ENCODE measurements around the gene PDZRN4.

Gene PDZRN4

DNA sequence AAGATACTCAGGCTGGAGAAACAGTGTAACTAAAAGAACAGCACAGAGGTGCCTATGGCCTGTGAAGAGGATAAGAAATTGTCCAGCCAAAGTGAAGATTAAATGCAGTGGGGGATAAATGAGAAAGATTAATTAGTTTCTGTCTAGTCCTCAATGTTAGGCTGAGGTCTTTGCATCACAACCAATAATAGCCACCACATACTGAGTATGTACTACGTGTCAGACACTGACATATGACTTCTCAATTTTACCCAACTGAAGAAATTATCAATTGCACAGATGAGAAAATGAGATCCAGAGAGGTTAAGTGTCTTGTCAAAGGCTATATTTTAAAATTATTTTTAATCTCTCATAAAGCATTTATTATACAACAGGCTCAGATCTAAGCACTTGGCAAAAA lies 285.9 kb downstream of the PDZRN4 start:
- Mint-ChIP-seq H3K9me3 (no peaks in the 10 kb centered on the region), H3K4me1 (ENCODE audit: low read depth) (no peaks in the 10 kb centered on the region), H3K27ac (no peak overlapping the region), H3K4me3 (no peak overlapping the region), H3K36me3 (ENCODE audit: low read depth) (no peaks in the 10 kb centered on the region), H3K27me3 (no peaks in the 10 kb centered on the region)
- intact Hi-C loops (cut with micrococcal nuclease), result no loop called here

DNA sequence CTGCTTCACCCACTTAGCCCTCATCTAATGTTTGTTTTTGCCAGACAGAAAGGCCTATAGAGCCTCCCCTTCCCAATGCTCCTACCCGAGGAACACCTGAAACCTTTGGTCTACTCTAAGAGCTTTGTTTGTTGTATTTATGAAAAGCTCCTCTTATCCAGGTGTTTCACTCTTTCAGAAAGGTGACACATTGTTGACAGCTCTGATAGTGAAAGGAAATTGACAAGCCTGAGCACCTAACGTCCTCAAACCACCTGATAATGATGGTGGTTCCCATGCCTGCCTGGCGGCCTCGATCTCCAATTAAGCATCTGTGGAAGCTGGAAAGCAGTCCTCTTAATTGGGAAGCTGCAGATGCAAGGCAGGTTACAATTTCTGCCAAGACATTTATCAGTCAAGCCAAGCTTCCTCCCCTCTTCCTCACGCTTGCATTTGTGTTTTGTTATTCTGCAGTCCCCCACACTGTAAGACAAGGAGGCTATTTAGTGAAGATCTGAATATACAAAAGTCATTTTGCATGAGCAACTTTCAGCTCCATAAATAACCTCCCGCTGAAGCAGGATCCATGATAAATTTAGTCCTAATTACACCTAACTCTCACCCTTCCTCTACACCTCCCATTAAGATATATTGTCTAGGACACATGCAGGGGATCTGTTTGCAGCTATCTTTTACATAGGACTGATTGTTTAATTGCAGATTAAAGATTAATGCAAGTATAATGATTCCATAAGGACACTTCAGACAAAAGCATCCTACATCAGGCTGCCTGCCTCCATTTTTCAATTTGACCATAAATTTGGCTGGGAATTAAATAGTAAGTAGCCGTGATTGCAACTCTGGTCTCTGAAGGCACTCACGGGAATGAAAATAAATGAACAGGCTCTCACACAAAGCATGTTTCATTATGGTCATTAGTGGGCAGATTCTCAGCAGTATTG lies 288.6 kb downstream of the PDZRN4 start:
- Mint-ChIP-seq H3K27me3 (no peaks in the 10 kb centered on the region), H3K4me1 (ENCODE audit: low read depth) (no peaks in the 10 kb centered on the region), H3K9me3 (no peaks in the 10 kb centered on the region), H3K36me3 (ENCODE audit: low read depth) (no peaks in the 10 kb centered on the region), H3K27ac (no peak overlapping the region), H3K4me3 (no peak overlapping the region)
- intact Hi-C loops (cut with micrococcal nuclease), result no loop called here

DNA sequence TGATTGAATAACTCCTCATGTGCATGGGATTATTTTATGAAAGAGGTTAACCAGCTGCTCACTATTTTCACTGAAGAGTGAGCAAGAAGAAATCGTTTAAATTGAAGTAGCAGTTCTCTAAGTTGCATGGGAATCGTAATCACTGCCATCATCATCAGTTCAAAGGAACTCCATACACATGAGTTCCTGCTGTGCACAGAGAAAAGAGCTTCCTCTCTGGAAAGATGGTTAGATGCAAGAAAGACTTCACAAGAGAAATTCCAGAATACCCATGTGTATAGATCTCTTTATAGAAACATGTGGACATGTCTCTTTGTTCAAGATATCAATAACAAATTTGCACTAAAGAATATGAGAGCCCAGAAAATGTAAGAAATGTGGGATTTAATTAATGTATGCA lies 291.3 kb downstream of the PDZRN4 start:
- Mint-ChIP-seq H3K4me1 (ENCODE audit: low read depth) (no peaks in the 10 kb centered on the region), H3K36me3 (ENCODE audit: low read depth) (no peaks in the 10 kb centered on the region), H3K9me3 (no peaks in the 10 kb centered on the region), H3K27me3 (no peaks in the 10 kb centered on the region), H3K4me3 (no peak overlapping the region), H3K27ac (no peak overlapping the region)
- intact Hi-C loops (cut with micrococcal nuclease), result no loop called here

- intact Hi-C loops (cut with micrococcal nuclease), result no loop called here
- Mint-ChIP-seq H3K27ac (no peak overlapping the region), H3K9me3 (no peaks in the 10 kb centered on the region), H3K4me3 (no peak overlapping the region), H3K4me1 (ENCODE audit: low read depth) (no peaks in the 10 kb centered on the region), H3K27me3 (no peaks in the 10 kb centered on the region), H3K36me3 (ENCODE audit: low read depth) (no peaks in the 10 kb centered on the region)
These were observed 297.1 kb downstream of the PDZRN4 start for GRCh38 chr12:41485203-41485602.

DNA sequence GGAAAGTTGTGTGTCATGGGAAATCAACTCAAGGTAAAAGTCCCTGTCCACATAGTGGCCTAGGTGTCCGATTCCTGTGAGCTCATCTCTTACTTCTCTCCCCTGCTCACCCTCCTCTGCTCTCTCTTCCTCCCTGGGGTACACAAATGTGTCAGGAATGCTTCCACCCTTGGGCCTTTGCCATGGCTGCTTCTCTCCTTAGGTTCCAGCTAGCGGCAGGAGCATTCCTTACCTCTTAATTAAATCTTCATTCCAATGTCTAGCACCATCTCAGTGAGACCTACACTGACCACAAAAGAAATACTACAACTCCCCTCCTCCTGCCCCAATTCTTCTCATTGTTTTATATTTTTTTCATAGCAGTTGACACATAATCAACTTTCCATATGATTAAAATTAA lies 298.6 kb downstream of the PDZRN4 start:
- no peaks in the 10 kb centered on the region for H3K9me3 Mint-ChIP-seq
- no peaks in the 10 kb centered on the region for H3K36me3 Mint-ChIP-seq (ENCODE audit: low read depth)
- H3K27me3 Mint-ChIP-seq, result no peaks in the 10 kb centered on the region
- no peaks in the 10 kb centered on the region for H3K4me1 Mint-ChIP-seq (ENCODE audit: low read depth)
- intact Hi-C loops (cut with micrococcal nuclease), result no loop called here
- no peak overlapping the region for H3K4me3 Mint-ChIP-seq
- H3K27ac Mint-ChIP-seq, result no peak overlapping the region

GRCh38 chr12:41496009-41496408 lies 307.9 kb downstream of the PDZRN4 start:
- no peak overlapping the region for H3K27ac Mint-ChIP-seq
- H3K4me1 Mint-ChIP-seq (ENCODE audit: low read depth), result no peaks in the 10 kb centered on the region
- H3K9me3 Mint-ChIP-seq, result no peaks in the 10 kb centered on the region
- intact Hi-C loops (cut with micrococcal nuclease), result no loop called here
- H3K27me3 Mint-ChIP-seq, result no peaks in the 10 kb centered on the region
- no peak overlapping the region for H3K4me3 Mint-ChIP-seq
- no peaks in the 10 kb centered on the region for H3K36me3 Mint-ChIP-seq (ENCODE audit: low read depth)

DNA sequence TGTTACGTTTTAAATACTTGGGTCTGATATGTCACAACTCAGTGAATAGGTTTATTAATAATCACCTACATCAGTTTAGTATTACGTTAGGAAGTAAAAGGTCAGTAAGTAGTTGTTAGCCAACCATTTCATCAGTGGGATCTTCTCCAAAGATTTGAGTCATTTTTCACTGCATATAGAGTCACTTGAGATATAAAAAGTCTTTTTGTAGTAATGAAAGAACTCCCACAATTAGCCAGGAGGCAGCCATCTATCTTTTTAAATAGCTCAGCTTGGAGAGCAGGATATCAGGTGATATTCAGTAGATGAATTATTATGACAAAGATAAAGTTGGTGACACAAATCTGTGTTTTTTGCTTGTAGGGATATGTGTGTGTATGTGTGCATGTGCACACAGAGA lies 309.3 kb downstream of the PDZRN4 start:
- Mint-ChIP-seq H3K36me3 (ENCODE audit: low read depth) (no peaks in the 10 kb centered on the region), H3K27me3 (no peaks in the 10 kb centered on the region), H3K27ac (no peak overlapping the region), H3K4me3 (no peak overlapping the region), H3K9me3 (no peaks in the 10 kb centered on the region), H3K4me1 (ENCODE audit: low read depth) (no peaks in the 10 kb centered on the region)
- intact Hi-C loops (cut with micrococcal nuclease), result no loop called here

DNA sequence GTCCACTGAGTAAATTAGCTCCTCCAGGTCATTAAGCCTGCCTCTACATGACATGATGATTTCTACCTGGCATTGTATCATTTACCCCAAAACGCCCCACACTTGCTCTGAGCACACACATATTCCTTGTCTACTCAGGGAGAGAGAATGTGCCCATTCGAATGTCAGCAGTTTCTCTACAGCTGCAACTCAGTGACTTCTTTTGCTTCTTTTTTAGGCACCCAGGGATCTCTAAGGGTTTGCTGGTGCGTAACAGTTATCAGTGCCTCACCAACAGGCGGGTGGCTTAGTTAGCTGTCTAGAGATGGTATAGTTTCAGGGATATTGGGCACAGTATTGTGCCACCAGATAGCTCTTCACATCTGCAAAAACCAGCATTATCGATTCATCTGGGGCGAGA lies 316.9 kb downstream of the PDZRN4 start:
- Mint-ChIP-seq H3K36me3 (ENCODE audit: low read depth) (no peaks in the 10 kb centered on the region), H3K4me3 (no peak overlapping the region), H3K4me1 (ENCODE audit: low read depth) (no peaks in the 10 kb centered on the region), H3K27ac (no peak overlapping the region), H3K27me3 (no peaks in the 10 kb centered on the region), H3K9me3 (no peaks in the 10 kb centered on the region)
- intact Hi-C loops (cut with micrococcal nuclease), result no loop called here

GRCh38 chr12:41507286-41507685 lies 319.2 kb downstream of the PDZRN4 start:
- Mint-ChIP-seq H3K27ac (no peak overlapping the region), H3K36me3 (ENCODE audit: low read depth) (no peaks in the 10 kb centered on the region), H3K4me1 (ENCODE audit: low read depth) (peaks cover 2% of the 10 kb centered on the region), H3K4me3 (no peak overlapping the region), H3K27me3 (no peaks in the 10 kb centered on the region), H3K9me3 (no peaks in the 10 kb centered on the region)
- intact Hi-C loops (cut with micrococcal nuclease), result no loop called here

DNA sequence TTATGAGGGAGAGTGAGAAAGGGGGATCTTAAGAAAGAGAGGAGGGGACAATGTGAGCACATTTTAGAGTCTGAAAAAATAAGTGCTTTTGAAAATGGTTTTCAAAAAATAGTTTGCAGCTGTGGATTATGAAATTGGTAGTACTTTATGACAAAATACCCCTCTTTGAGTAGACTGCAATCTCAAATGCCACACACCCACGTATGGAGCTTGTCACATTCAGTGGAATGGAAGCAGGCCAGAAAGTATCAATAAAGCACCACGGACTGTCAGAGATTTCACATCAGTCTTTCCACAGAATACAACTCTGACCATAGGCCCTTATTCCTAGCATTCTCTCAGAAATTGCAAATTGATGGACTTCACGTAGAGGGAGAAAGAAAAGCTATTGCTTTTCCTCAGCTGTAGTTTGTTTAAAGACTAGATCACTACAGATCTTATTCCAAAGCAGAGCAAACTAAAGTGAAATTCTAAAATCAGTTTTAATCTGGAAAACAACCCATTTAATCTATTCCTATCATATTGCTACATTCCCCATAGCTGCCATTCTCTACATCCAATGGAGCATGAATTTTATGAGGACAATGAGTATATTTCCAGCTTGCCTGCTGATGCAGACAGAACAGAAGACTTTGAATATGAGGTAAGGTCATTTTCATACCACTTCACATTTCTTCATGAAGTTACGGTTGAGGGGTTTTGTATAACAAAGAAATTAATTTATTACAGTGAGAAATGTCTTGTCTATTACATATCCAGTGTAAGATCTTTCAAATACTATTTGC lies 321.3 kb downstream of the PDZRN4 start:
- Mint-ChIP-seq H3K36me3 (ENCODE audit: low read depth) (no peaks in the 10 kb centered on the region), H3K27ac (no peak overlapping the region), H3K27me3 (no peaks in the 10 kb centered on the region), H3K4me3 (no peak overlapping the region), H3K9me3 (no peaks in the 10 kb centered on the region), H3K4me1 (ENCODE audit: low read depth) (peaks cover 6% of the 10 kb centered on the region)
- intact Hi-C loops (cut with micrococcal nuclease), result no loop called here

DNA sequence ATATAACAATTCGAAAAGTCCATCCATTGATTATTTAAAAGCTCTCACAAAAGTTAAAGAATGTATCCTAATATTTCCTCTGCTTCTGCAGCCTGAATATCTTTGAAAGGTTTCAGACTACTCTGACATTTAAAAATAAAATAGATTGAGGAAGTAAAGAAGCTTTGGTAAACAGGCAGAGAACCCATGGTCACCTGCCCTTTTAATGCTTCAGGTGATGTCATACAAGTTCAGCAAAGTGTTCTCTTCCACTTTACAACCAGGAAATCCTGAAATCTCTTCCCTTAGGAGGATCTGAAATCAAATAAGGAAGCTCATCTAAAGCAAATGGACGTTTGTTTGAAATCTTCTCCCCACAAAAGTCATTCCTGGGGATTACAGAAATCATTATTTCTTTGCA lies 322.4 kb downstream of the PDZRN4 start:
- intact Hi-C loops (cut with micrococcal nuclease), result no loop called here
- H3K36me3 Mint-ChIP-seq (ENCODE audit: low read depth), result no peaks in the 10 kb centered on the region
- no peaks in the 10 kb centered on the region for H3K9me3 Mint-ChIP-seq
- no peak overlapping the region for H3K27ac Mint-ChIP-seq
- H3K27me3 Mint-ChIP-seq, result no peaks in the 10 kb centered on the region
- peaks cover 6% of the 10 kb centered on the region for H3K4me1 Mint-ChIP-seq (ENCODE audit: low read depth)
- H3K4me3 Mint-ChIP-seq, result no peak overlapping the region

DNA sequence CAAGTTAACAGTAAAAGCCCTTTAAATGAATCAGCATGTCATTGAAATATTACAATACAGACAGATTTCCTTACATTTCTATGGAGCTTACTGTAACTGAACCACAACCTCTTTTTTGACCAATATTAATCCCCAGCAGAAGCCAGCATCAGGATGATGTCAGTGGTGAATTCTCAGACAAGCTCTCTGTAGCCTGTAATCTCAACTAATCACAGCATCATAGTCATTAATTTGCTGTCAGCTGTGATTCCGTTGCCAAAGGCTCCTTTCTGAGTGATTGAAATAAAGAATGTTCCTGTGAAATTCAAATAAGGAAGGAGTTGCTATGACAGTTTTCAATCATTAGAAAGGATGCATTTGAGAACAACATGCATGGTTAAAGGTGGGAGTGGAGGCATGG lies 323.1 kb downstream of the PDZRN4 start:
- intact Hi-C loops (cut with micrococcal nuclease), result no loop called here

DNA sequence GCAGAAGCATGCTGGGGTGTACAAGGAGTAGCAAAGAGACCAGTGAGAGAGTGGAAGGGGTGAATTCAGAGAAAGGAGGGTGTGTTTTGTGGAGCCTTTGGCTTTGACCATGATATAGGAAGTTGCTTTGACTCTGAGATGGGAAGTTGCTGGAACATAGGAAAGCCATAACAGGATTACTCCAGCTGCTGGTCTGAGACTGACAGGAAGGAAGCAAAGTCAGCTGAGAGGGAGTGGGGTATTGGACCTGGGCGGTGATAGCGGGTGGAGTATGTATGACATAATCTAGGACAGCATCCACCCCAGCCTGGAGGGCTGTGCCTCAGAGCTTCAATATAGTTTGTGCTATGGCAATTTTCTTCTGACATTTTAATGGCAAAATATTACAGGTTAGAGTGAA lies 324.4 kb downstream of the PDZRN4 start:
- H3K4me1 Mint-ChIP-seq (ENCODE audit: low read depth), result peaks cover 6% of the 10 kb centered on the region
- H3K36me3 Mint-ChIP-seq (ENCODE audit: low read depth), result no peaks in the 10 kb centered on the region
- intact Hi-C loops (cut with micrococcal nuclease), result no loop called here
- no peak overlapping the region for H3K27ac Mint-ChIP-seq
- H3K9me3 Mint-ChIP-seq, result no peaks in the 10 kb centered on the region
- H3K27me3 Mint-ChIP-seq, result no peaks in the 10 kb centered on the region
- no peak overlapping the region for H3K4me3 Mint-ChIP-seq

More for the DNA sequence above, 323.1 kb downstream of the PDZRN4 start:
- H3K27me3 Mint-ChIP-seq, result no peaks in the 10 kb centered on the region
- H3K36me3 Mint-ChIP-seq (ENCODE audit: low read depth), result no peaks in the 10 kb centered on the region
- H3K9me3 Mint-ChIP-seq, result no peaks in the 10 kb centered on the region
- H3K27ac Mint-ChIP-seq, result no peak overlapping the region
- no peak overlapping the region for H3K4me3 Mint-ChIP-seq
- peaks cover 6% of the 10 kb centered on the region for H3K4me1 Mint-ChIP-seq (ENCODE audit: low read depth)

GRCh38 chr12:41514021-41514777 lies 326.1 kb downstream of the PDZRN4 start:
- no peak overlapping the region for H3K27ac Mint-ChIP-seq
- no peaks in the 10 kb centered on the region for H3K36me3 Mint-ChIP-seq (ENCODE audit: low read depth)
- intact Hi-C loops (cut with micrococcal nuclease), result no loop called here
- no peaks in the 10 kb centered on the region for H3K27me3 Mint-ChIP-seq
- H3K9me3 Mint-ChIP-seq, result no peaks in the 10 kb centered on the region
- H3K4me1 Mint-ChIP-seq (ENCODE audit: low read depth), result peaks cover 6% of the 10 kb centered on the region
- no peak overlapping the region for H3K4me3 Mint-ChIP-seq

All from dendritic cell treated with granulocyte-macrophage colony-stimulating factor and Interleukin-4, amounts not matched to agents 40 ng/mL and 50 ng/mL, for 4 days (primary cell).